Astrocyte (in vitro differentiated cells and primary cell): ENCODE measurements around the gene C3orf20. TPM values are rescaled to one million over a fixed set of nuclear protein-coding genes. Genes with fewer than 3 reads are reported as not detected.

Experiments
- DNase-seq: peaks from one replicate; pipeline ENCODE4 v3.0.0-alpha.2; 2010; ENCODE audit warnings: low read depth
- FAIRE-seq: peaks from 2 replicates; lab custom pipeline; 2011; peaks lifted over from hg19 to GRCh38; lab: Jason Lieb, UNC
- H2AFZ ChIP-seq: 2 replicates; pipeline ENCODE4 v1.6.0; 2012; ENCODE audit warnings: low read depth, low read length, inconsistent platforms
- H3K27ac ChIP-seq: 2 replicates; pipeline ENCODE4 v1.5.1; 2011; ENCODE audit warnings: low read depth, low read length, inconsistent platforms
- H3K27me3 ChIP-seq: 2 replicates; pipeline ENCODE4 v1.6.0; 2011; ENCODE audit warnings: low read length, inconsistent platforms; ENCODE audit not compliant: insufficient read depth
- H3K36me3 ChIP-seq: 2 replicates; pipeline ENCODE4 v1.5.1; 2011; ENCODE audit warnings: low read length, inconsistent platforms; ENCODE audit not compliant: insufficient read depth
- H3K4me1 ChIP-seq: 2 replicates; pipeline ENCODE4 v1.5.1; 2011; ENCODE audit warnings: low read length, inconsistent platforms; ENCODE audit not compliant: insufficient read depth
- H3K4me2 ChIP-seq: 2 replicates; pipeline ENCODE4 v1.6.0; 2012; ENCODE audit warnings: low read length, inconsistent platforms
- H3K4me3 ChIP-seq: 2 replicates; pipeline ENCODE4 v1.5.1; 2011; ENCODE audit warnings: low read depth, mild to moderate bottlenecking, low read length, inconsistent platforms; ENCODE audit not compliant: insufficient read depth
- H3K79me2 ChIP-seq: 2 replicates; pipeline ENCODE4 v1.6.0; 2012; ENCODE audit warnings: mild to moderate bottlenecking, low read length, inconsistent platforms; ENCODE audit not compliant: insufficient read depth
- H3K9ac ChIP-seq: 2 replicates; pipeline ENCODE4 v1.6.0; 2012; ENCODE audit warnings: mild to moderate bottlenecking, low read length, inconsistent platforms
- H3K9me3 ChIP-seq: 2 replicates; pipeline ENCODE4 v1.5.1; 2012; ENCODE audit warnings: low read depth, mild to moderate bottlenecking, low read length, inconsistent platforms; ENCODE audit not compliant: insufficient read depth
- H4K20me1 ChIP-seq: 2 replicates; pipeline ENCODE4 v1.6.0; 2012; ENCODE audit warnings: low read length, inconsistent platforms; ENCODE audit not compliant: insufficient read depth
- H3K27ac Mint-ChIP-seq: one replicate; pipeline ENCODE4 v1.8.0; 2021; ENCODE audit warnings: mild to moderate bottlenecking, mixed read lengths; ENCODE audit not compliant: unreplicated experiment
- H3K27me3 Mint-ChIP-seq: one replicate; pipeline ENCODE4 v1.8.0; 2021; ENCODE audit warnings: low read depth, mixed read lengths; ENCODE audit not compliant: unreplicated experiment
- H3K36me3 Mint-ChIP-seq: one replicate; pipeline ENCODE4 v1.8.0; 2021; ENCODE audit warnings: low read depth, mixed read lengths; ENCODE audit not compliant: unreplicated experiment
- H3K4me1 Mint-ChIP-seq: one replicate; pipeline ENCODE4 v1.8.0; 2021; ENCODE audit warnings: low read depth, mixed read lengths; ENCODE audit not compliant: unreplicated experiment
- H3K4me3 Mint-ChIP-seq: one replicate; pipeline ENCODE4 v1.8.0; 2021; ENCODE audit warnings: mild to moderate bottlenecking, moderate library complexity, mixed read lengths; ENCODE audit not compliant: unreplicated experiment
- H3K9me3 Mint-ChIP-seq: one replicate; pipeline ENCODE4 v1.8.0; 2021; ENCODE audit warnings: mild to moderate bottlenecking, mixed read lengths; ENCODE audit not compliant: unreplicated experiment
- CTCF ChIP-seq: IDR thresholded peaks from 2 replicates; pipeline ENCODE4 v1.5.1; 2011; ENCODE audit warnings: low read depth, mild to moderate bottlenecking, inconsistent platforms, low read length, moderate library complexity; ENCODE audit not compliant: insufficient read depth
- EZH2 ChIP-seq: IDR thresholded peaks from 2 replicates; pipeline ENCODE4 v1.6.1; 2012; ENCODE audit warnings: mild to moderate bottlenecking, low read length, inconsistent platforms; ENCODE audit not compliant: insufficient read depth
- total RNA-seq: library from RNA; stranded (reverse); gene quantifications from 2 replicates; pipeline ENCODE4 v1.2.1, GENCODE V29; 2021

C3orf20 gene
- total RNA-seq, 1 donor from 2014 or later = 0.16 TPM

DNA sequence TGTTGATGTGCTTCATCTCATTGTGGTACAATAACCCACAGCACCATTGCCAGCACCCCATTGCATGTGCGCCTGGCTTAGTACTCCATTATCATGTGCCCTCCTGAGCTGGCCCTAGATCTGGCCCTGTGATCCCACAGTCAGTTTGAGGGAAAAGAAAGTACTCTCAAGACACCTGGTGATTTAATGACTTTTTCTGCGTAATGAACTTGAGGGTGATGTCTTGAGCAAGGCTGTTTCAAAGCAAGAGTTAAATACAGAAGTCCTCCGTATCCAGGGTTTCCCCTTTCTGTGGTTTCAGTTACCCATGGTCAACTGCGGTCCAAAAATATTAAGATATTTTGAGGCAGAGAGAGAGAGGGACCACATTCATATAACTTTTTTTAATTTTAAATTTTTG is 16.3 kb downstream of the C3orf20 start:
- Histone ChIP-seq H3K4me1 (no peaks in the 10 kb centered on the region), H3K9ac (no peak overlapping the region), H3K27ac (no peak overlapping the region), H3K27me3 (no peaks in the 10 kb centered on the region), H3K4me3 (no peak overlapping the region), H3K9me3 (no peaks in the 10 kb centered on the region), H3K4me2 (no peak overlapping the region), H3K79me2 (no peaks in the 10 kb centered on the region), H4K20me1 (no peaks in the 10 kb centered on the region), H2AFZ (no peak overlapping the region), H3K36me3 (no peaks in the 10 kb centered on the region)
- H3K27me3 Mint-ChIP-seq = peaks cover 21% of the 10 kb centered on the region
- H3K4me1 Mint-ChIP-seq = no peaks in the 10 kb centered on the region
- no peak for TF ChIP-seq EZH2
- no peak for TF ChIP-seq CTCF
- peaks cover 13% of the 10 kb centered on the region for H3K36me3 Mint-ChIP-seq
- DNase-seq = no peak
- FAIRE-seq = no peak
- H3K9me3 Mint-ChIP-seq = peaks cover 7% of the 10 kb centered on the region
- H3K4me3 Mint-ChIP-seq = no peak overlapping the region
- no peak overlapping the region for H3K27ac Mint-ChIP-seq

DNA sequence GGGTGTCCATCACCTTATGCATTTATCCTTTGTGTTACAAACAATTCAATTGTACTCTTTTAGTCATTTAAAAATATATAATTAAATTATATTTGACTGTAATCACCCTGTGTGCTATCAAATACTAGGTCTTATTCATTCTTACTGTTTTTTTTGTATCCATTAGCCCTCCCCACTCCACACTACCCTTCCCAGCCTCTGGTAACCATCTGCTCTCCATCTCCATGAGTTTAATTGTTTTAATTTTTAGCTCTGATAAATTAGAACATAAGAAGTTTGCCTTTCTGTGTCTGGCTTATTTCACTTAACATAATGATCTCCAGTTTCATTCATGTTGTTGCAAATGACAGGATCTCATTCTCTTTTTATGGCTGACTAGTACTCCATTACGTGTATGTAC is 16.8 kb downstream of the C3orf20 start:
- Mint-ChIP-seq H3K36me3 (peaks cover 13% of the 10 kb centered on the region), H3K4me3 (no peak overlapping the region), H3K4me1 (no peaks in the 10 kb centered on the region), H3K27me3 (peaks cover 21% of the 10 kb centered on the region), H3K9me3 (peaks cover 7% of the 10 kb centered on the region), H3K27ac (no peak overlapping the region)
- H3K4me2 ChIP-seq = no peak overlapping the region
- FAIRE-seq (no peak), DNase-seq (no peak)
- H3K36me3 ChIP-seq = no peaks in the 10 kb centered on the region
- no peaks in the 10 kb centered on the region for H3K27me3 ChIP-seq
- no peaks in the 10 kb centered on the region for H4K20me1 ChIP-seq
- TF ChIP-seq EZH2 (no peak), CTCF (no peak)
- no peaks in the 10 kb centered on the region for H3K79me2 ChIP-seq
- H3K4me1 ChIP-seq = no peaks in the 10 kb centered on the region
- no peak overlapping the region for H3K4me3 ChIP-seq
- no peak overlapping the region for H3K27ac ChIP-seq
- no peaks in the 10 kb centered on the region for H3K9me3 ChIP-seq
- no peak overlapping the region for H2AFZ ChIP-seq
- H3K9ac ChIP-seq = no peak overlapping the region

DNA sequence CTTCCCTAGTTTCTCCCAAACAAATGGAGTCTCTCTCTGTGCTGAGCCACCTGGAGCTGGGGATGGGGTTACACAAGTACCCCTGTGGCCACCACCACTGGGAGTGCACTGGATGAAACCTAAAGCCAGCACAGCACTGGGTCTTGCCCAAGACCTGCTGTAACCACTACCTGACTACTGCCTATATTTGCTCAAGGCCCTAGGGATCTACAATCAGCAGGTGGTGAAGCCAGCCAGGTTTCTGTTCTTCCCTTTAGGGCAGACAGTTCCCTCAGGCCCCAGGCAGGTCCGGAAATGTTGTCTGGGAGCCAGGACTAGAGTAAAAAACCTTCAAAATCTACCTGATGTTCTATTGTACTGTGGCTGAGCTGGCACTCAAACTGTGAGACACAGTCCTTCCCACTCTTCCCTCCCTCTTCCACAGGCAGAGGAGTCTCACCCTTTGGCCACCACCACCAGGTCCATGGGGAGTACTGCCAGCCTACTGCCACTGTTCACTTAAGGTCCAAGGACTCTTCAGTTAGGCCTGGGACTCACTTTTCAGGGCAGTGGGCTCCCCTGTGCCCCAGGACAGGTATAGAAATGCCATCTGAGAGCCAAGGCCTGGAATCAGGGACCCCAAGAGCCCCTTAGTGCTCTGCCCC is 23.8 kb downstream of the C3orf20 start:
- Histone ChIP-seq H3K27me3 (no peaks in the 10 kb centered on the region), H3K36me3 (no peaks in the 10 kb centered on the region), H3K9me3 (no peaks in the 10 kb centered on the region), H3K4me3 (no peak overlapping the region), H3K79me2 (no peaks in the 10 kb centered on the region), H3K4me2 (no peak overlapping the region), H3K27ac (no peak overlapping the region), H3K9ac (no peak overlapping the region), H3K4me1 (no peaks in the 10 kb centered on the region), H2AFZ (no peak overlapping the region), H4K20me1 (no peaks in the 10 kb centered on the region)
- Mint-ChIP-seq H3K36me3 (peaks cover 13% of the 10 kb centered on the region), H3K9me3 (peaks cover 2% of the 10 kb centered on the region), H3K4me3 (no peak overlapping the region), H3K27me3 (peaks cover 9% of the 10 kb centered on the region), H3K4me1 (no peaks in the 10 kb centered on the region), H3K27ac (no peak overlapping the region)
- no peak for TF ChIP-seq EZH2
- TF ChIP-seq CTCF = no peak
- FAIRE-seq (no peak), DNase-seq (no peak)
